ENCODE measurements around the gene PDP2. TPM values are rescaled to one million over a fixed set of nuclear protein-coding genes. Genes with fewer than 3 reads are reported as not detected.
A peak's percentile ranks its signal among the peaks of the same experiment; 100 is the strongest.

PDP2 gene
- total RNA-seq, 3 donors from 2014 or later (not counting 1 experiment from before 2014, with no cell fraction given): 10.2 to 16.5 (median 11.0) TPM

- DNase-seq (no peak), ATAC-seq (no peak)
- no peak for TF ChIP-seq CTCF (IDR thresholded peaks at IDR 0.05)
- Mint-ChIP-seq H3K9me3 (no peaks in the 10 kb centered on the region), H3K27ac (no peak overlapping the region), H3K27me3 (ENCODE audit: low read depth in 2 of 2) (no peaks in the 10 kb centered on the region), H3K4me3 (no peak overlapping the region), H3K4me1 (peaks cover under 1 to 23% of the 10 kb centered on the region in 2 donors), H3K36me3 (no peaks in the 10 kb centered on the region)
- H3K9me3 ChIP-seq (ENCODE audit: control insufficient read depth, insufficient read depth, low read length): no peaks in the 10 kb centered on the region
- H3K27ac ChIP-seq (ENCODE audit: low read length): no peak overlapping the region
- H3K4me3 ChIP-seq (ENCODE audit: low read length): no peak overlapping the region
- H3K4me1 ChIP-seq (ENCODE audit: control insufficient read depth, insufficient read depth, low read length): peaks cover 2% of the 10 kb centered on the region
- 94% methylated on average over 2 of the region's 3 CpGs for WGBS (ENCODE audit: insufficient coverage)
- intact Hi-C loops (cut with micrococcal nuclease): no loop called here
- H3K36me3 ChIP-seq (ENCODE audit: control insufficient read depth, insufficient read depth, low read length): no peaks in the 10 kb centered on the region
- H3K27me3 ChIP-seq (ENCODE audit: control insufficient read depth, insufficient read depth, low read length): no peaks in the 10 kb centered on the region
Measured at GRCh38 chr16:66898207-66898606, 17.9 kb downstream of the PDP2 start.

GRCh38 chr16:66898933-66899309 is 18.6 kb downstream of the PDP2 start:
- H3K4me1 ChIP-seq (ENCODE audit: control insufficient read depth, insufficient read depth, low read length): peaks cover 2% of the 10 kb centered on the region
- Mint-ChIP-seq H3K9me3 (no peaks in the 10 kb centered on the region), H3K4me1 (peaks cover 0 to 22% of the 10 kb centered on the region in 2 donors), H3K27ac (peak overlapping the region in 1 of 2 donors; percentile 7), H3K4me3 (no peak overlapping the region), H3K36me3 (no peaks in the 10 kb centered on the region), H3K27me3 (ENCODE audit: low read depth in 2 of 2) (no peaks in the 10 kb centered on the region)
- WGBS (ENCODE audit: insufficient coverage): 73% methylated on average over 2 of the region's 2 CpGs
- no peak overlapping the region for H3K27ac ChIP-seq (ENCODE audit: low read length)
- no peaks in the 10 kb centered on the region for H3K27me3 ChIP-seq (ENCODE audit: control insufficient read depth, insufficient read depth, low read length)
- no peaks in the 10 kb centered on the region for H3K36me3 ChIP-seq (ENCODE audit: control insufficient read depth, insufficient read depth, low read length)
- TF ChIP-seq CTCF (IDR thresholded peaks at IDR 0.05): no peak
- no peaks in the 10 kb centered on the region for H3K9me3 ChIP-seq (ENCODE audit: control insufficient read depth, insufficient read depth, low read length)
- intact Hi-C loops (cut with micrococcal nuclease): no loop called here
- H3K4me3 ChIP-seq (ENCODE audit: low read length): no peak overlapping the region
- ATAC-seq: no peak
- no peak for DNase-seq

GRCh38 chr16:66899310-66899944 is 19.1 kb downstream of the PDP2 start:
- Histone ChIP-seq H3K9me3 (ENCODE audit: control insufficient read depth, insufficient read depth, low read length) (no peaks in the 10 kb centered on the region), H3K27me3 (ENCODE audit: control insufficient read depth, insufficient read depth, low read length) (no peaks in the 10 kb centered on the region), H3K27ac (ENCODE audit: low read length) (no peak overlapping the region), H3K4me1 (ENCODE audit: control insufficient read depth, insufficient read depth, low read length) (peaks cover 2% of the 10 kb centered on the region), H3K4me3 (ENCODE audit: low read length) (no peak overlapping the region), H3K36me3 (ENCODE audit: control insufficient read depth, insufficient read depth, low read length) (no peaks in the 10 kb centered on the region)
- DNase-seq (no peak), ATAC-seq (no peak)
- no peaks in the 10 kb centered on the region for H3K36me3 Mint-ChIP-seq
- WGBS (ENCODE audit: insufficient coverage): 93% methylated on average over 6 of the region's 6 CpGs
- intact Hi-C loops (cut with micrococcal nuclease): no loop called here
- H3K27ac Mint-ChIP-seq: no peak overlapping the region
- no peaks in the 10 kb centered on the region for H3K27me3 Mint-ChIP-seq (ENCODE audit: low read depth in 2 of 2)
- peaks cover 0 to 17% of the 10 kb centered on the region in 2 donors for H3K4me1 Mint-ChIP-seq
- H3K9me3 Mint-ChIP-seq: no peaks in the 10 kb centered on the region
- no peak for TF ChIP-seq CTCF (IDR thresholded peaks at IDR 0.05)
- no peak overlapping the region for H3K4me3 Mint-ChIP-seq

Measured in natural killer cell (primary cell).